ENCODE data around the gene PAM.
A peak's percentile ranks its signal among the peaks of the same experiment; 100 is the strongest.

Gene PAM

DNA sequence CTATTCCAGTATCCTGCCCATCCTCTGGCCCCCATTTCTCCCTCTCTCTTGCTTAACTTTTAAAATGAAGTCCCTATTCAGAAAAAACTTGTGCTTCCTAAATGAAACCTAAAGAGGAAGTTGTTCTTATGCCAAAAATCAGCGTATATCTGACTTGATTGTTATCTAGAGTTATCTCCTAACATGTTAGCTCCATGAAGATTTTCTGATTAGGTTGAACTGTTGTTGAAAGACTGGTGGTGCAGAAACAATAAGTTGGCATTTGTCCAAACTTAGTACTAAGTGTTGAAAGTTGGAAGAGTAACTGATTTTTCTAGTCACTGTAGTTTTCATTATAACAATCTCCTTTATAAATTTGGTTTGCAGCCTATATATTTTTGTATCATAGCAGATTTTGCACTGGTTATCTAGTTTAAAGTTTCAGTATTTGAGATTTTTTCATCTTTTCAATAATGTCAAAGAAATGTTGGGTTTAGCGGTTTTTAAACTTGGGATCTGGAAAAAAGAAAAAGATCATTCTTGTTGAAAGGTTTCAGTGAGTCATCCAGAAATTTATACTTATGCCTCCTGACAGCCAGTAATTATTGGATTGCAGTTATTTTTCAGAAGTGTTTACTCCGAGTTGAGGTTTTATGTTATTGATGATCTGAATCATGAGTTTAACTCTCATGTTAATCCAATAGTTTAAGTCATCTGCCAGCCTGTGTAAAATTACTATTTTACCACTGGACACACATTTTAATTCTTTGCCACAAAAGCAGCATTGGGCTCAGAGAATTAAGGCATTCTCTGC is 60.6 kb downstream of the PAM start:
- DNase-seq, result peak in 1 of 2 donors; percentile 17

DNA sequence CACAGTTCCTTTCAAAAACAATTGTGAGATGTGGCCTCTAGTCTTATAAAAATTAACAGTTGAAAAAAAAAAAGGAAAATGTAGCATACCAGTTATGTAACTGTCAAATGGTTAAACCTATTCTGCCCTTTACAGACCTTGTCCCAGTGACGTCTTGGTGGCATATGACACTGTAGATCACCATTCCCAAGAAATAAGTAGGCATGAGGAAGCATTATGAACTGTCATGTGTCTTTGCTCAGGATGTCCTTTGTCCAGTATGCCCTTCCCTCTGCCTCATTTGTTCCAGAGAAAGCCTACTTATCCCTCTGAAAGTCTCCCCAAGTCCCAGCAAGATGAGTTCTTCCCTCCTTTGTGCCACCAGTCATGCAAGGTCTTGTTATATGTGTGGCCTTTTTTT is 63.2 kb downstream of the PAM start:
- peak in 1 of 2 donors; percentile 25 for DNase-seq

DNA sequence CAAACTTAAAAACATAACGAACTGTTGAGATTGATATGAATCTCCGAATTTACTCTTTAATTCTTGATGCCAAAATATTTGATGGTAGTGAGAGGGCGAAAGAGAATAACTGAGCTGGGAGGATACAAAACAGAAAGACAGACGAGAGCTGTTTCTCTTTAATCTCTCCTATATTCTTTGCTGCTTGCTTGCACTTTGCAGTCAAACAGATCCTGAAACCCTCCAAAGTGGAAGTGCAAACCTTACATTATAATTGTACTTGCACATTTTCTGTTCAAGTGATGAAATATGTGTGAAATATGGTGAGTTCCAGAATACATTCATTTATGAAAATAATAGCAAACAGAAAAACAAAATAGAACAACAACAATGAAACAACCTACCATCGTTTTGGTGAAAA is 63.8 kb downstream of the PAM start:
- no peak for DNase-seq

DNA sequence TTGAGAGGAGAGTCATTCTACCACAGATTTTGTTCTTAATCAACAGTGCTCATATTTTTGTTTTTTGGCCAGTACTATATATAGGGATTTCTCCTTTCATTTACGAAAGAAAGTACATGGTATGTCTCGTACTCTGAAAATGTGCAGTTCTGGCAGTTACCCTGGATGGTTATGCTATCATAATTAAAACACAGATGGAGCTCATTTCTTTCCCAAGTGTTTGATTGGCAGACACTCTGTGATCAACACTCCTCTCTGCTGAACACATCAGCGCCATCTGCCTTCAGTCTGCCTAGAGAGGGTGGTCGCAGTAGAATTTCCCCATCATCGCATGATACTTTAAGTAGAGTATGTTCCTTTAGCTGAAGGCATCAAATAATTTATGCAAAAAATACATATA is 64.5 kb downstream of the PAM start:
- DNase-seq, result no peak

DNA sequence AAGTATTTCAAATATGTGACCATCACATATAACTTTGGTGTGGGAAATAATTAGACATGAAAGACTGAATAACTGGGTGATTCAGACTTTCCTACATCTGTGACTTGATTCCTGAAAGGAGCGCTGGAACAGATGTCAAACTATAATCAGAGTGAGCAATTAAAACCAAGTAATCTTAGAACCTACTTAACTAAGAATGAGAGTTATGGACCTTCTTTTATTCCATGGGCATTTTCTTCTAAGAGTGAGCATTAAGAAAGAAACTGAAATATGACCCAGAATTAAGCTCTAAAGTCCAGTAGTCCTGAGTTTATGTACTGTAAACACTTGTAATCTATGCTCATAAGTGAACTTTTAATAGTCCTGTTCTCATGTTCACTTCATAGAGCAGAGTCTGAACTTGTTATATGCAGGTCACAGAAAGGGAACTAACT is 68.4 kb downstream of the PAM start:
- DNase-seq, result no peak

DNA sequence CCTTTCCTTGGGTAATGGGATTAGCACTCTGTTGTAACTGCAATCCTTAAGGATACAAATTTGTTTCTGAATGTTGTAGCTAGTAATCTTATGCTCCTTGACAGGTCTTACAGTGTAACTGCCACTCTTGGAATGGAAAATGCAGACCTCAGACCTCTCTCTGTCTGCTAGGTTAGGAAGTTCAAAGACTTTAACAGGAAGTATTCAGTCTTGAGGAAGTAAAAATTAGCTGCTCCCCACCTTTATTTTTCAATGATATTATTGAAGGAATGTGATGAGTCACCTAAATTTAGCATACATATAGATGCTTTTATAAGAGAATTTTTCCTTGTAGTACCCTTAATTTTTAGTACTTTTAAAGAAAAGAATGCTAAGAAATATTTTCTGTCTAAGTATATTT is 71.5 kb downstream of the PAM start:
- DNase-seq, result no peak

DNA sequence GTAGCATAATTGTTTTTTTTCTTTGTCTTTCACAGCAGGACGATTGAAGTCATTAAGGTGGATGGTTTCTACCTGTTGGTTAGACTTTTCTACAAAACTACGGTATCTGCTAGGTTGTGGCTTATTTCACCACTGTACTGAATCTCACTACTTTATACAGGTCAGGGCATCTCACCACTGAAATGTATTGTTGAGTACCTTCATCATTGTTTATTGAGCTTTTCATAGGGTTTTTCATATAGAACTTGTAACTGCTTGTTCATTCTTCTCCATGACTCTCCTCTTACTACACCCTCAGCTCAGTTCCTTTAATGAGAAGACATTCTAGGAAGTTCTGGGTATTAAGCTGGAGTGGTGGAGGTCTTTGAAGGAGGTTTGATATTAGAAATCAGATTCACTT is 75.1 kb downstream of the PAM start:
- DNase-seq, result no peak

DNA sequence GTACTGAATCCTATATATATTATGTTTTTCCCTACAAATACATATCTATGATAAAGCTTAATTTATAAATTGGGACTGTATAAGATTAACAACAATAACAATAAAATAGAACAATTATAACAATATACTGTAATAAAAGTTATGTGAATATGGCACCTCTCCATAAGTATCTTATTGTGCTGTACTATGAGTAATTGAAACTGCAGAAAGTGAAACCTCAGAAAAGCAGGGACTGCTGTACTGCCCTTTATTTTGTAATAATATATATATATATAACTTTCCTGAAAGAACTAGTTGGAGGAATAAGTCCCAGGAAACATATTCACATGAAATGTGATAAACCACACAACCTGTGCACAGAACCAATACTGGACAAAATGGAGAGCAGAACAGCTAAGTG is 77.3 kb downstream of the PAM start:
- no peak for DNase-seq

DNA sequence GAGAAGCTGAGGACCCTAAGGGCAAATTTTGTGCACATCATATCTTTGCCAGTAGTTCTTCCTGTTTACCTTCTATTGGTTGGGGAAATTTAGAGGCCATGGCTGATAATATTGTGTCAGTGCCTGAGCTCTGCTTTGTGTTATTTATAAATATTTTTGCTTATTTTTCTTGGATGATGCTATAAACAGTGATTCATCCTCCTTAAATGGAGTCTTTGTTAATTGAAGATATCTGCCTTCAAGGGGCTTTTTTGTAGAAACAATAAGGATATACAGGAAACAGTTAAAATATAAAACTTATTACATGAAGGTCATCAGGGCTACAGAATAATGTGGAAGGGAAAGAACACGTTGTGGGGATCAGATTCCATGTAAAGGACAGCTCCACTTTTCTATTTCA is 78.0 kb downstream of the PAM start:
- no peak for DNase-seq

DNA sequence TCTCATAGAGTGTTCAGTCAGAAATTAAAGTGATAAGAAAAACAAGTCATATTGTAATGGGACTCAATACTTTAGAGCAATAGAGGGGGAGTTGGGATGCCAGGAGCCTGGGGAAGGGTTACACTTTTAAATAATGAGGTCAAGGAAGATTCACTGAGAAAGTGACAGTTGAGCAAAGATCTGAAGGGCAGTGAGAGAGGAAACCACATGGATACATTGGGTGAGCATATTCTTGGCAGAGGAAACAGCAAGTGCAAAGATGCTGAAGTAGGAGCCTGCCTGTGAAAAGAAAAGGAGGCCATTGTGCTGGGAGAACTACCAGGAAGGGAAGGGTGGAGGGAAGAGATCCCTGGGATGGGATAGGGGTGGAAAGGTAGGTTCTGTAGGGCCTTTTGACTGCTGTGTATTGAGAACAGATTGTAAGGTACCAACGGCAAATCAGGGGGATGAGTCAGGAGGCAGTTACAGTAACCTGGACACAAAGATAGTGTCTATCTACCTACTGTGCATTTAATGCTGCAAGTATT is 79.4 kb downstream of the PAM start:
- DNase-seq, result no peak

DNA sequence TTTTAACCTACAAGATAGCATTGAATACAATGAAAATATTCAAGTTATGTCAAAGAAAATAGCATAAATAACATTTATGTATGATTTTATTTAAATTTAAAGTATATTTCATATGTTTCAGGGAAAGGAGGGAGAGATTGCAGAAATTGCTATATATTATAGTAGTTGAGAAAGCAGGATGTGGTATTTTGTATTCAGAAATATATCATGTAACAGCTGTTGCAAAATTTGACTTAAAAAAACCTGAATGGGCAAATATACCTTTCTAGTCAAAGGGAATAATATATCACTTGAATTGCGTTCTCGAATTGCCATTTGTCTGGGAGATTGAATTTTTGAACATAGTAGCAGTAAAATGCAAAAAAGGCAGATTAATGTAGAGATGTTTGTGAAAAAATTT is 80.6 kb downstream of the PAM start:
- peak in 1 of 2 donors; percentile 25 for DNase-seq

DNA sequence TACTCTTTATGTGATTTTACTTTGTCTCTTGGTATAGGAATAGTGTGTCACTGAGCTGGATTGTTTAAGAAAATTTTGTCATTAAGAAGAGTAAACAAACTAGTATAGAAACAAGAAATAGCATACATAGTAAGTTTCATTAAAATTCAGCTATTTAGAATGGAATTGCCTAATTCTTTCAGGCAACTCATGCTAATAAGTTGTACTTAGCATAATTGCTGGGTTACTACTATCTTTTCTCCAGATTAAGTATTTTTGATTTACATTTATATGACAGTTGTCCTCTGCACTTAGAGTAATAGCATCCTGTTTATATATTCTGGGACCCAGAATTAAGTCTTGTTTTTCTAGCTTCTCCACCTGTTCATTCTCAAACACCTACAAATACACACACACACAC is 85.9 kb downstream of the PAM start:
- no peak for DNase-seq

DNA sequence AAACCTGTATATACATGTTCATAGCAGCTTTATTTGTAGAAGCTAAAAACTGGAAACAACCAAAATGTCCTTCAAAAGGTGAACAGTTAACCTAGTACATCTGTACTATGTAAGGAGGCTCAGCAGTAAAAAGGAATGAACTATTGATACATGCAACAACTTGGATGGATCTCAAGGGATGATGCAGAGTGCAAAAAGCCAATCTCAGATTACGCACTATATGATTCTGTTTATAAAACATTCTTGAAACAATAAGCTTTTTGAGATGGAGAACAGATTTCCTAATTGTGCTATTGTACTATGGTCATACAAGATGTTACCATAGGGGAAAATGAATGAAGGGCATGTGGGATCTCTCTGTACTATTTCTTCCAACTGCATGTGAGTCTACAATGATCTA is 88.9 kb downstream of the PAM start:
- DNase-seq, result no peak

DNA sequence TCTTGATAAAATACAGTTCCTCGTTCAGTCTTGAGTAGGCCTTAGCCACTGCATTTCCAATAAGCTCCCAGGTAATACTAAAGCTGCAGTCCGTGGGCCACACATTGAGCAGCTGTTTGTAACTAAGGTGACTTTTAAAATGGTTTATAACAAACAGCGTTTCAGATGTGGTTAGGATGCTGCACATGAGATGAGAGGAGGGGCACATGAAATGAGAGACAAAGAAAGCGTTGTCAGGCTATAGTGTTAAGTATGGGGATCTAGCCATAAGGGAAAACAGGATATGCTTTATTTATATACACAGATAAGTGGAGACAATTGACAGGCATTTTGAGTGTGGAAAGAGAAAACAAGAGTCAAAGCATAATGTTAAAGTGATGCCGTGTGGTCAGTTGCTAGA is 89.9 kb downstream of the PAM start:
- no peak for DNase-seq

DNA sequence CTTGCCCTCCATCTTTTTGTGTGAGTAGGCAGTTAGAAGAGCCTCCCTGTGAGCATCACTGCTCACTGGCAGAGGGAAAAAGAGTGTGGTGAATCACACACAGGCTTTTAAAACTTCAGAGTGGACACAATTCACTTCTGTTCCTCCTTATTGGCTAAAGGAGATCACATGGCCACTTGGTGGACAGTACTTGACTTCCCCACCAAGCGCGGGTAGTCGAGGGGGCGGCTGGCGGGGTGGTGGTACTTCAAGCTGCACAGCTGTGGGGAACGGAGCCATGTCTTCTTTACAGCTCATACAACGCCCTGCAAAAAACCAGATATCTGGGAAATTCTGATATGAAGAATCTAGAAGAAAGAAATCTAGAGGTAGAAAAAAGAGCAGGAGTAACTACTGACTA is 95.4 kb downstream of the PAM start:
- DNase-seq, result no peak

DNA sequence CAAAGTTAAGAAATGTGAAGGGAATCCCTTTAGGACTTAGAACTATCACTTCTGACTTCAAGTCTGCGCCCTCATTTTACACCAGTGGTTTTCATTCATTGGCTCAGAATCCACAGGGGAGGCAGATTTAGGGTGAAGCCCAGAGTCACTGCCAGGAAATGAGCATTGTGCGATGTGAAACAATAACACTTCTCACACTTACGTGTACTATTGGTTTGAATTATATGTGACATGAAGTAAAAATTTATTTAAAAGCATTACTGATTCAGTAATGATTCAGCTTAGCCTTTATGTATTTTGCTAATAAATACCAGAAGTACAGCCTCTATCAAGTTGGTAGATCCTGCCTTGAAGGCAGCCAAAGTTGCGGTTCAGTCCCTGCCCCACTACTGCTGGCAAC is 98.6 kb downstream of the PAM start:
- no peak for DNase-seq

DNA sequence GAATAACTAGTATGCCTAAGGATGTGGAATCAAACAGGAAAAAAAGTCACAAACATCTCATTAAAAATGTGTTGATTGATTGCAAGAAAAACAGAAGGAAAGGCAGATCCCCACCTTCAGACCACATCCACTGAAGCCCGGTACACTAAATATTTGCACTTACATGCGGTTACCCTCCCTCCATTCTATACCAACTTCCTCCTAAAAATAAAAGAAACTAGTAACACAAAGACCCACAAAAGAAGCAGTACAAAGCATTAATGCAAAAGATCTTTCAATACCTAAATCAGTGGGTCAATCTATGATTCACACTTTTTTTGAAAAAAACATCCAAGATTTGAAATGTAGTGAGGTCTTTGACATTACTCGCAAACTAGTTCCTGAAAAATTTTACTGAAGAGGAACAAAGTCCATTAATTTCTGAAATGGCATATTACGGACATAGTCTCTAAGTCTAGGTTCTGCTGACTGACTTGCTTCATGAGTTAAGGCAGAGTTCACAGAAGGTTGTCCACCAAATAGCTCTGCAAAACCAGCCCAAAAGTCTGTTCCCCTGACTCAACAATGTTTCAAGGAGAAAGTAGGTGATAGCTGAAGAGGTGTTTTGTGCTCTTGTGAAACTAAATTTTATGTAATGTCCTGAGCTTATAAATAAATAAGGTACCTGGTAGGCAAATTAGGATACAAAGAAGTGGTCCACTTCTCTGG is 100.7 kb downstream of the PAM start:
- DNase-seq, result peak; percentile 23 to 44

DNA sequence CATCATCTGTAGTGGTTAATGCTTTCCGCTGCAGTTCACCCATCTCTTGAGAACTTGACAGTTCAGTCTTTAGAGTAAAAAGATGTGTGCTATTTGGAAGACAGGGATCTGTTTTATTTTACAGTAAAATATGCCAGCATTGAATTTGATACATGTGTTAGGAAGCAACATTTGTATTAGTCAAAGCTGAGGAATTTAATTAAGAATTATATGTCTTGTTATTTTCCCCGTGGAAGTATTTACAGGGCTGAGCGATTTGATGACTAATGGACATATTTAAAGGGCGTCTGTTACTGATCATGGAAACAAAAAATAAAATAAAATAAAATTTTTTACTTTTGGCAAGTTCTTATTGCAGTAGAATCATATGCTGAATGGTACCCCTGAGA is 101.3 kb downstream of the PAM start:
- no peak for DNase-seq

DNA sequence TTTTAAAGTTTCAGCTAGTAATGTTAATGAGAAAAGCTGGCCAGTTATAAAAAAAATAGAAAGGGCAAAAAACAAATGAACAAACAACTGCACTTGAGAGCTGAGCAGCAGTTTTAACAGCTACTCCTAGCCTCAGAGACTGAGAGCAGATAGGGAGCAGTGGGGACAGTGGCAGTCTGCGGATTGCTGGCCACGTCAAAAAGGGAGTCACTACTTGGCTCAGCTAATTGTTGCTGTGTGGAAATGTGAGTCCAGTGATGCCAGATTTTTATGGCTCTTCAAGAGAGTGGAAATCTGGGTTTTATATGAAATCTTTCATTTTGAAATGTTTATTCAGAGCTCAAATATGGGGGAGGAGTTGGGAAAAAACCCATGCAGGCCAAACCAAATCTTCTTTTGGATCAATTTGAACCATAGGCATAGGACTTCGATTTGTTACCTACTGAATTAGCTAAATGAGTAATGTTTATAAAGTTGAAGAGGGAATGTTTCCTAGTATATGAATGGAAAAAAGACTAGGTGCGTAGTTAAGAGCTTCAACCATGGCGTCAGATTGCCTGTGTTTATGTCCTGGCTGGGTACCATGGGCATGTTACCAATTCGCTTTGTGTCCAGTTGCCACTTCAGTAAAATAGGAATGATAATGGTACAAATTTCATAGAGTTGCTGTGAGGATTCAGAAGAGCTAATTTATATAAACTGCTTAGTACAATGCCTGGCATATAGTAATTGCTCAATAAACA is 102.1 kb downstream of the PAM start:
- no peak for DNase-seq

DNA sequence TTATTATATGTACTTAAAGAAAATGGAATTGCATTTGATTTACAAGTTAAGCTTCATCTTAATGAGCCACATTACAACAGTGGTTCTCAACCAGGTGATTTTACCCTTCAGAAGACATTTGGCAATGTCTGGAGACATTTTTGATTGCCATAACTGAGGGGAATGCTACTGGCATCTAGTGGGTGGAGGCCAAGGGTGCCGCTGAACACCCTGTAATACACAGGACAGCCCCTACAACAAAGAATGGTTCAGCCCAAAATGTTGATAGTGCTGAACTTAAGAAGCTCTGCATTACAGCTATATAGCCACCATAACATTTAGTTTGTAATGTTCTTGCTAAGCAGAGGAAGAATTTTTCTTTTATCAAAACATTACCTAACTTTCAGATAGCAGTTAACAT is 103.1 kb downstream of the PAM start:
- no peak for DNase-seq

DNA sequence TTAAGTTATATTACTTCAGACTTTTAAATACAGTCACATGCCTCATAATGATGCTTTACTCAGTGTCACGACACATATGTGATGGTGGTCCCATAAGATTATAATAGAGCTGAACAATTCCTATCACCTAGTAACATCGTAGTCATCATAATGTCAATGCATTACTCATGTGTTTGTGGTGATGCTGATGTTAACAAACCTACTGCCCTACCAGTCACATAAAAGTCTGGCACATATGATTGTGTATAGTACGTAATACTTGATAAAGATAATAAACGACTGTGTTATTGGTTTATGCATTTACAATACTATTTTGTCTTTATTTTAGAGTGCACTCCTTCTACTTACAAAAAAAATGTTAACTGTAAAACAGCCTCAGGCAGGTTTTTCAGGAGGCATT is 103.7 kb downstream of the PAM start:
- DNase-seq, result no peak

DNA sequence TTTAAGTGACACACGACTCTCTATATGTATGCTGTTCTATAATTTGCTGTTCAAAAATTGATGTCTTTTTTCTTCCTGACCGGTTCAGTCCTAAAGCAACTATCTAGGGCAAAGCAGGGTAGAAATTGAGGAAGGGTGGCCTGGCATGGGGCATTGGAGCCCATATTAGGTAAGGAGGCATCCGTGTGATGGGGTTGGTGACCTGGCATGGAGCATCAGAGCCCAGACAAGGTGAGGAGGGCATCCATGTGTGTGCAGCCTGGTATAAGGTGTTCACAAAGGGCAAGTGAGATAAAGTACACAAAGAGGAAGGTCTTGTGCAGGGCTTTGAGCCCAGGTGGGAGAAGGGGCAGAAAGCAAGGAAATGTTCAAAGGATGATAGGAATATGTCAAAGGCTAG is 104.9 kb downstream of the PAM start:
- DNase-seq, result no peak

DNA sequence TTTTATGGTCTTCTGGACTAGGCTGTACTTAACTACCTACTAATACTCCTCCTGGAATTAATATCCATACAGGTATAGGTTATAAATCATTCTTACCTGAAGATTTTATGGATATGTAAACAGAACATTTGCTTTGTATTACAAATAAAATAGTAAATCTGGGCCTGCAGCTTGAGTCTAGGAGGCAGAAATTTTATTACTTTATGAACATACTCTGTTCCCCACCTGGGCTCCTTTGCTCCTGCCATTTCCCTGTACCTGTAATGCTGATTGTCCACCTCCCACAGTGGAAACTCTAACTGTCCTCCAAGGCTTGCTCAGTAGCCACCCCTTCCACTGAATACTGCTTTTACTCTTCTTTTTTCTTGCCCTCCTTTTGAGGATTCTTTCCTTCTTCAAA is 108.0 kb downstream of the PAM start:
- DNase-seq, result no peak

Measured in inflammatory macrophage treated with lipopolysaccharide for 1 hour (primary cell).